HFF-Myc (cell line): ENCODE data around the gene EXOC3L4.

ENCODE experiments used
- DNase-seq: peaks from one replicate; pipeline ENCODE4 v3.0.0-alpha.2; 2011; ENCODE audit warnings: low read depth; ENCODE audit errors: extremely low read depth
- H3K4me3 ChIP-seq: replicated peaks from 2 replicates; pipeline ENCODE4 v1.5.1; 2011; ENCODE audit warnings: low read depth, mild to moderate bottlenecking, control low read depth, low read length
- TF ChIP-seq, protein P1 (sequence below): IDR thresholded peaks from 2 replicates; pipeline ENCODE4 v1.5.1; 2012; ENCODE audit warnings: mild to moderate bottlenecking, low read depth, low read length, control low read depth; ENCODE audit errors: missing control alignments

EXOC3L4 gene

DNA sequence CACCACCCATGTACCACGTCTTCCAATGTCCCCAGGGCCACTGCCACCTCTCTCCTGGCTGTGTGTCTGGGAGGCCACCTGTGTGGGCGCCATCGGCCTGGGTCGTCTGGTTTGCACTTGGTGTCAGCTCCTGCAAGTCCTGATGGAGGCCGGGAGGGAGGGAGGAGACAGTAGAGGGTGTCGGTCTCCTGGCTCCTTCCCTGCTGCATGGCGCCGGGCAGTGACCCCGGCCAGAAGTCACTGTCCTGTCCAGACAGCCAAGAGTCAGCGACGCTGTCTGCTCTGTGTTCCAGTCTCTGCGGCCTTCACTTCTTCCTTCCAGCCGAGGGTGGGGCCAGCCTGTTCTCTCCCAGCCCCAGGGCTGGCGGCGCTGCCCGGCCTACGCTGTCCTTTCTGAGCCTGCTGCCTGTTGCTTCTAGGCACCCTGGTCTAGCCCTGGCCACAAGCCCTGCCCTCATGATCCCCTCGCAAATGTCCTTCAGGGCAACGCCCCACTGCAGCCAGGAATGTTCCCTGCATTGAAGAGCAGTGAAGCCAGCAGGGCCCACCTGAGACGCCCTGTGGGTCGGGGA, 23.5 kb upstream of the EXOC3L4 start:
- DNase-seq = no peak
- H3K4me3 ChIP-seq = no peak overlapping the region
- TF ChIP-seq, protein P1, sequence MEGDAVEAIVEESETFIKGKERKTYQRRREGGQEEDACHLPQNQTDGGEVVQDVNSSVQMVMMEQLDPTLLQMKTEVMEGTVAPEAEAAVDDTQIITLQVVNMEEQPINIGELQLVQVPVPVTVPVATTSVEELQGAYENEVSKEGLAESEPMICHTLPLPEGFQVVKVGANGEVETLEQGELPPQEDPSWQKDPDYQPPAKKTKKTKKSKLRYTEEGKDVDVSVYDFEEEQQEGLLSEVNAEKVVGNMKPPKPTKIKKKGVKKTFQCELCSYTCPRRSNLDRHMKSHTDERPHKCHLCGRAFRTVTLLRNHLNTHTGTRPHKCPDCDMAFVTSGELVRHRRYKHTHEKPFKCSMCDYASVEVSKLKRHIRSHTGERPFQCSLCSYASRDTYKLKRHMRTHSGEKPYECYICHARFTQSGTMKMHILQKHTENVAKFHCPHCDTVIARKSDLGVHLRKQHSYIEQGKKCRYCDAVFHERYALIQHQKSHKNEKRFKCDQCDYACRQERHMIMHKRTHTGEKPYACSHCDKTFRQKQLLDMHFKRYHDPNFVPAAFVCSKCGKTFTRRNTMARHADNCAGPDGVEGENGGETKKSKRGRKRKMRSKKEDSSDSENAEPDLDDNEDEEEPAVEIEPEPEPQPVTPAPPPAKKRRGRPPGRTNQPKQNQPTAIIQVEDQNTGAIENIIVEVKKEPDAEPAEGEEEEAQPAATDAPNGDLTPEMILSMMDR = no peak

DNA sequence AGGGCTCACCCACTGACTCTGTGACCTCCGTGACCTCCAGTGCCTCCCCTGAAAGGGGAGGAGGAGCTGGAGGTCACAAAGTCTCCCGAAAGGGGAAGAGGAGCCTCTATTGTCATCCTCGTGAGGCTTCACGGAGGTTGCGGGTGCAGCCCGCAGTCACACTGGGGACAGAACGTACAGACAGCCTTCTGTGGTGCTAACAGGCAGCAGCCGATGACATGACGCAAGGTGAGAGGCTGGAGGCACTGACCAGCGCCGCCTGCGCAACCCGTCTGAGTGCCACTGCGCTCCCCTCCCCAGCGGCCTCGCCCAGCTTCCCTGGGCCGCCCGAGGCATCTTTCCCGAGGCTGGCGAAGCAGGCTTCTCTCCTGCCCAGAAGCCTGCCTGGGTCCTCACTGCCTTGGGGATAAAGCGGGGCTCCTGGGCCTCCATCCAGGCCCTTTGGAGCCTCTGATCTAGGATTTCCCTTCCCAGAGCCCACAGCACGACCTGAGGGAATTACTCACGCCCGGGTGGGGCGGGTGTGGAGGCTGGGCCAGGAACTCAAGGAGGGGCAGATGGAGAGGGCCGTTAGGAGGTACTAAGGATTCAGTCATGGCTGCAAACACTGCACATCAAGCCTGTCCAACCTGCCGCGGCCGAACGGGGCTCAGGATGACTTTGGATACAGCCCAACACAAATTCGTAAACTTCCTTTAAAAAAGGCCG, 22.8 kb upstream of the EXOC3L4 start:
- H3K4me3 ChIP-seq = no peak overlapping the region
- DNase-seq = no peak
- TF ChIP-seq, protein P1 = no peak

DNA sequence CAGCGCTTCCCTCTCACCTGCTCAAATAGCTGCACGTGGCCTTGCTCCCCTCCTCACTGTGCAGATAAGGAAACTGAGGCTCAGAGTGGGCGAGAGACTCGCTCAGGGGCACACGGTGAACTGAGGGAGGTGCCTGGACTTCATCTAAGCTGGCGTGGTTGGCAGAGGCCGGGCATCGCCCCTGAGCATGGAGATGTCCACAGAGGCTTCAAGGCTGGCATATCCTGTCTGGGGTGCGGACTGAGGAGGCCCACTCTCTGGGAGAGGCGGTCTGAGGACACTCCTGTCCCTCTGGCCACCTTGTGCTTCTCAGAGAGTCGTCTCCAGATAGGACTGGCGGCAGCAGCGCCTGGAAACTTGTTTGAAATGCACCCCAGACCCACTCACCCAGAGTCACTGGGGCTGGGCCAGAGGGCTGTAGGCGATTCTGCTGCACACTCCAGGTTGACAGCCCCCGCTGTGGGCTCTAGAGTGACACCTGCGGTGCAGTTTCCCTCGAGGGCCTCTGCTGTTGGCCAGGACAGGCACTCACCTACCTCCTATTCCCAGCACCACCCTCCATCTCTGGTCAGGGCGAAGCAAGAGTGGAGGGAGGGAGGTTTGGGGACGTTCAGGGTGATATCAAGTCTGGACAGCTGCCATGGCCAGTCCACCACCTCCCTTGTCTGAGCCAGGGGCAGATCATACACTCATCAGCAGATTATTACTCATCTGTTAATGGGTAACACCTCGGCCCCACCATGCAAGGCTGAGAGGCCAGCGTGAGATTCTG, 21.7 kb upstream of the EXOC3L4 start:
- TF ChIP-seq, protein P1 = no peak
- H3K4me3 ChIP-seq = no peak overlapping the region
- no peak for DNase-seq

DNA sequence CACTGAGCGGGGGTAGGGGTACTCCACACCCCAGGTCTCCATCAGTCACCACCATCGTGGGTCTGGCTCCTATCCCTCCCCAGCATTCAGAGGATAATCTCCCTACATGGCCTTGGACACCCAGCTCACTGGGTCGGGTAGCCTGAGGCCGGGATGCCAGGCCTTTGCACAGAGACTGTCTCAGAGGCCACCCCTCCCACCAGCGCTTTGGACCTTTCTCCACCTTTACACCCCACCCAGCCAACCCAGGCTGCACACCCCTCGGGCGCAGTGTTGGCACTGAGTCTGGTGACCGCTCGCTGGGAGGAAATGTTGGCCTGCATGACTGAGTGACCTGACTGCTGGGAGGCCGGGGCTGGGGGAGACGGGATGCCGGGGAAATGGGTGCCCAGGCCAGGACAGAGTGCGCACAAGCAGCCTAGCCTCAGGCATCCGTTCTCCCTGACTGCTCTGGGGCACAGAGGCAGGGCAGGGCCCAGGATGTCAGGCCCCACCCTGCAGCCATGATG, 21.1 kb upstream of the EXOC3L4 start:
- no peak overlapping the region for H3K4me3 ChIP-seq
- DNase-seq = no peak

DNA sequence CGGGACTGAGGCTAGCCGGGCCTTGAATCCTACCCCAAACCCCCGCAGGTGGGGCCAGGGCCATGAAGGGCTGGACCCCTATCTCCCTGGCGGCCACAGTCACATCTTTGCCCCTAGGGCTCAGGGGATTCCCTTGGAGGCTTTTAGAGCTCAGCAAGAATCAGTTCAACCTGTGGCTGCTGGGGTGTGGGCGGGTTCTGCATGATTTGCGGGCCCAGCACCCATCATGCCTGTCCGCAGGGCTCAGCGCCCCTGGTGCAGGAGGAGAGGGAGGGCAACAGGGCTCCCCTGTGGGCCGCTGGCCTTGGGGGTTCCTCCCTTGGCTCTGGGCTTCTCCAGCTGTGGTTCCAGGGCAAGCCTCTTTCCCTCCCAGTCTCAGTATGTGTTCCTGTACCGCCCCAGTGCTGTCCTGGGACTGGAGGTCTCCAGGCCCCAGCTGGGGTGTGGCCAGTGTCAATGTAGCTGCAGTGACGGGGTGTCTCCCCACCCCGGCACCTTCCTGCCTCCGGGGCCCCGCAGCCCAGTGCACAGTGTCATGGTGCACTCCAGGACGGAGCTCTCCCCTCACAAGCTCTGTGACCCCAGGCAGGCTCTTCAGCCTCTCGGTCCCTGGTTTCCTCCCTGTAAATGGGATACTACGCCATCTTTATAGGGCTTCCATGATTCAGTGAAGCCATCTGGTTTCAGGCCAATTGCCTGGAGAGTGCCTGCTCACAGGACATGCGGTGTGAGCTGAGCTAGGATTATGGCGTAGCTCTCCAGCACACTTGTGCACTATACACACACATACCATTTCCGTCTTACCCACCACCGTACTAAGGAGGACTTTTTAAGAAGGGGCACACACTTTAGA, 20.4 kb upstream of the EXOC3L4 start:
- TF ChIP-seq, protein P1 = no peak
- no peak for DNase-seq
- no peak overlapping the region for H3K4me3 ChIP-seq

More for the DNA sequence above, 21.1 kb upstream of the EXOC3L4 start:
- TF ChIP-seq, protein P1 = no peak

DNA sequence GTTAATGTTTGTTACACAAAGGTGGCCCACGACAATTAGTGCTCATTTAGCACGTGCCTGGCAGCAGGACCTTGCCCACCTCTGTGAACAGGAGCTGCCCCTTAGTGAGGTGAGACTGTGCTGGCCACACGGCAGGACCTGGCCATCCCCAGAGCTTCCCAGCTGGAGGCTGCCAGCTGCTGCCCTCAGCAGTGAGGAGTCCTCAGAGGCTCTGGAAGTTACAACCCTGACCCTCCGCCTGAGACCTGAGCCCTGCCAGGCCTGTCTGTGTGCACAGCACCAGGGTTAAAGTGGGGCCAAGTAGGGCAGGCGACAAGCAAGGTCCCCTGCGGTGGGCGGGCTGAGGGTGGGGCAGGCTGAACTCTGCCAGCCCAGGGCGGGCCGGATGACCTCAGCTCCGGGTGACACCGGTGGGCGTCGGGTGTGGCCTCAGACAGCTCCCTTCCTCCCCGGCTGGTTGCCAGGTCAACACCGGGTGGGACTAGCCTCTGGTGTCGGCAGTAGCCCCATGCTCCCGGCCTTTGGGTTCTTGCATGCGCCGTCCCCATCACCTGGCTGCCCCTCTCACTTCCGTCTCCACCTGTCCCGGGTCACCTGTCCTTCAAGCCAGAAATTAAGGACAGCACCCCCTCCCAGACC, 19.7 kb upstream of the EXOC3L4 start:
- DNase-seq = no peak
- H3K4me3 ChIP-seq = peak overlapping the region; percentile 39

More for the DNA sequence above, 19.7 kb upstream of the EXOC3L4 start:
- TF ChIP-seq, protein P1 = no peak
